Glutamatergic neuron (in vitro differentiated cells): ENCODE results near the gene CACNA1I. TPM values are rescaled to one million over a fixed set of nuclear protein-coding genes. Genes with fewer than 3 reads are reported as not detected.

Source experiments
- DNase-seq: peaks from one replicate; pipeline ENCODE4 v3.0.0; 2022
- H3K27ac Mint-ChIP-seq: one replicate; pipeline ENCODE4 v1.8.0; 2020; ENCODE audit warnings: mild to moderate bottlenecking, mixed read lengths, inconsistent platforms; ENCODE audit not compliant: unreplicated experiment
- H3K27me3 Mint-ChIP-seq: one replicate; pipeline ENCODE4 v1.8.0; 2020; ENCODE audit warnings: mild to moderate bottlenecking, moderate library complexity, mixed read lengths, inconsistent platforms; ENCODE audit not compliant: unreplicated experiment
- H3K36me3 Mint-ChIP-seq: one replicate; pipeline ENCODE4 v1.8.0; 2020; ENCODE audit warnings: mild to moderate bottlenecking, mixed read lengths, inconsistent platforms; ENCODE audit not compliant: unreplicated experiment
- H3K4me1 Mint-ChIP-seq: one replicate; pipeline ENCODE4 v1.8.0; 2020; ENCODE audit warnings: mild to moderate bottlenecking, low read depth, mixed read lengths, inconsistent platforms; ENCODE audit not compliant: unreplicated experiment
- H3K4me3 Mint-ChIP-seq: one replicate; pipeline ENCODE4 v1.8.0; 2020; ENCODE audit warnings: mild to moderate bottlenecking, mixed read lengths, inconsistent platforms; ENCODE audit not compliant: unreplicated experiment
- H3K9me3 Mint-ChIP-seq: one replicate; pipeline ENCODE4 v1.8.0; 2020; ENCODE audit warnings: mild to moderate bottlenecking, moderate library complexity, mixed read lengths, inconsistent platforms; ENCODE audit not compliant: unreplicated experiment
- total RNA-seq: library from RNA; stranded (reverse); fragmentation: NEBNext Ultra II Directional; extraction: Animal tissue kit (Norgen Biotek cat#: 25700); gene quantifications from one replicate; pipeline ENCODE4 v1.2.1, GENCODE V29; 2021; ENCODE audit not compliant: unreplicated experiment
- TF ChIP-seq, protein P1 (sequence below): fragments of 200-600 bp; sonication (generic); IDR thresholded peaks from one replicate; pipeline ENCODE4 v1.5.0; 2021; ENCODE audit not compliant: partially characterized antibody, unreplicated experiment

CACNA1I gene
- total RNA-seq, 1 donor from 2014 or later, result 0.12 TPM

DNA sequence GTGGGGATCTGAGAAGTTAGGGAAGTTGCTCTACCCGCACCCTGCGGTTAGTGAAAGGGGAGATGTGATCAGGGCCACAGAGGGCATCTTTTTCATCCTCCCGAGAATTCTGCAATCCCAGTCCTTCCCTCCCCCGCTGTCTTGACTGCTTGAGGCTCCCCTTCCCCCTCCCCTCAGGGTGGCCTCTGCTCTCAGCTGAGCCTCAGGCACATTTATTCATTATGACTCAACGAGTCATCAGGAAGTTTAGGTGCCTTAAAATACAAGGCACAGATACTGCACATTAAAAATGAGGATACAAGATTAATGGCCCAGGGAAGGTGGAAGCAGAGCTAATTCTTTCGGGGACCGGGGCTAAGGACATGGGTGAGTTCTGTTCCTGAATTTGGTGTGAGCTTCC is 104.0 kb downstream of the CACNA1I start:
- Mint-ChIP-seq H3K36me3 (peaks cover 16% of the 10 kb centered on the region), H3K27ac (no peak overlapping the region), H3K9me3 (peaks cover 17% of the 10 kb centered on the region), H3K4me1 (no peaks in the 10 kb centered on the region), H3K27me3 (peaks cover 12% of the 10 kb centered on the region), H3K4me3 (no peak overlapping the region)
- DNase-seq, result no peak
- TF ChIP-seq, protein P1, sequence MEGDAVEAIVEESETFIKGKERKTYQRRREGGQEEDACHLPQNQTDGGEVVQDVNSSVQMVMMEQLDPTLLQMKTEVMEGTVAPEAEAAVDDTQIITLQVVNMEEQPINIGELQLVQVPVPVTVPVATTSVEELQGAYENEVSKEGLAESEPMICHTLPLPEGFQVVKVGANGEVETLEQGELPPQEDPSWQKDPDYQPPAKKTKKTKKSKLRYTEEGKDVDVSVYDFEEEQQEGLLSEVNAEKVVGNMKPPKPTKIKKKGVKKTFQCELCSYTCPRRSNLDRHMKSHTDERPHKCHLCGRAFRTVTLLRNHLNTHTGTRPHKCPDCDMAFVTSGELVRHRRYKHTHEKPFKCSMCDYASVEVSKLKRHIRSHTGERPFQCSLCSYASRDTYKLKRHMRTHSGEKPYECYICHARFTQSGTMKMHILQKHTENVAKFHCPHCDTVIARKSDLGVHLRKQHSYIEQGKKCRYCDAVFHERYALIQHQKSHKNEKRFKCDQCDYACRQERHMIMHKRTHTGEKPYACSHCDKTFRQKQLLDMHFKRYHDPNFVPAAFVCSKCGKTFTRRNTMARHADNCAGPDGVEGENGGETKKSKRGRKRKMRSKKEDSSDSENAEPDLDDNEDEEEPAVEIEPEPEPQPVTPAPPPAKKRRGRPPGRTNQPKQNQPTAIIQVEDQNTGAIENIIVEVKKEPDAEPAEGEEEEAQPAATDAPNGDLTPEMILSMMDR, result no peak

DNA sequence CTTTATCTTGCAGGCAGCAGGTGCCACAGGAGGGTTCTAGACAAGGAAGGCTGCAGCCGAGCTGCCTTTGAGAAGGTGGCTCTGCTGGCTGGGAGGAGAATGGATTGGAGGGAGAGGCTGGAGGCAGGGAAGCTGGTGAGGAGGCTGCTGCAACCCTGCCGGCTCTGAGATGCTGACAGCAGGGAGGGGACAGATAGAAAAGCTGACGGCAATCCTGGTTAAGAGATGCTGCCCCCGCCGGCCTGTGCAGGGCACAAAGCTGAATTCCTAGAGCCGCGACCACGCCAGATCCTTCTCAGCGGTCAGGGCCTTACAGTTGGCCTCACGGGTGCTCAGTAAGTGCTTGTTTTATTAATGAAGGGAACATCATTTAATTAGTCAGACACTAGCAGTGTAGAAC is 105.4 kb downstream of the CACNA1I start:
- Mint-ChIP-seq H3K9me3 (peaks cover 17% of the 10 kb centered on the region), H3K4me1 (no peaks in the 10 kb centered on the region), H3K4me3 (no peak overlapping the region), H3K36me3 (peaks cover 11% of the 10 kb centered on the region), H3K27me3 (peaks cover 12% of the 10 kb centered on the region), H3K27ac (no peak overlapping the region)
- no peak for DNase-seq
- TF ChIP-seq, protein P1, result no peak

DNA sequence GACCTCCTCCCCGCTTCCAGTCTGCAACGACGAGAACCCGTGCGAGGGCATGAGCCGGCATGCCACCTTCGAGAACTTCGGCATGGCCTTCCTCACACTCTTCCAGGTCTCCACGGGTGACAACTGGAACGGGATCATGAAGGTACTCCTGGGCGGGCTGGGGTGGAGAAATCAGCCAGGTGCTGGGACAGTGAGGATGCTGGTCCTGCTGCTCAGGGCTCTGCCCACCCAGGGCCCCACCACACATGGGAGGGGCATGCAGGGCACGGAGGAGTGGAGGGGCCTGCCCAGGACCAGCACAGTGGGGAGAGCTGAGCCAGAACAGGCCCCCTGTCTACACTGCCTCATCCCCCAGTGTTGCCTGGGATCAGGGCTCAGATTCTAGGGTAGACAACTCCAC is 107.4 kb downstream of the CACNA1I start:
- no peak overlapping the region for H3K4me3 Mint-ChIP-seq
- H3K9me3 Mint-ChIP-seq, result peaks cover 7% of the 10 kb centered on the region
- H3K27me3 Mint-ChIP-seq, result peaks cover 14% of the 10 kb centered on the region
- DNase-seq, result no peak
- TF ChIP-seq, protein P1, result no peak
- no peak overlapping the region for H3K27ac Mint-ChIP-seq
- H3K36me3 Mint-ChIP-seq, result no peaks in the 10 kb centered on the region
- no peaks in the 10 kb centered on the region for H3K4me1 Mint-ChIP-seq

DNA sequence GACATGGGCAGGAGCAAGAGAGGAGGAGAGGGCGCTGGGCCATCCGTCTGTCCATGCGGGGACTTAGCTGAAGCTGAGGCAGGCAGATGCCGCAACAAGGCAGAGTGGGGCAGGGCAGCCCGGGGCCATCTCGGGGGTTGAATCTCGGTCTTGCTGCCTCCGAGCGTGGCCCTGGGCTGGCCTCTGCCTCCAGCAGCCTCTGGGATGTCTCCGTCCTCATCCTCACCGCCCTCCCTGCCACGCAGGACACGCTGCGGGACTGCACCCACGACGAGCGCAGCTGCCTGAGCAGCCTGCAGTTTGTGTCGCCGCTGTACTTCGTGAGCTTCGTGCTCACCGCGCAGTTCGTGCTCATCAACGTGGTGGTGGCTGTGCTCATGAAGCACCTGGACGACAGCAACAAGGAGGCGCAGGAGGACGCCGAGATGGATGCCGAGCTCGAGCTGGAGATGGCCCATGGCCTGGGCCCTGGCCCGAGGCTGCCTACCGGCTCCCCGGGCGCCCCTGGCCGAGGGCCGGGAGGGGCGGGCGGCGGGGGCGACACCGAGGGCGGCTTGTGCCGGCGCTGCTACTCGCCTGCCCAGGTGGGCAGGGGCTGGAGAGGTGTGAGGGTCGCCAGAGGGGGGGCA is 108.4 kb downstream of the CACNA1I start:
- TF ChIP-seq, protein P1, result no peak
- DNase-seq, result no peak
- H3K4me3 Mint-ChIP-seq, result no peak overlapping the region
- H3K36me3 Mint-ChIP-seq, result no peaks in the 10 kb centered on the region
- H3K27ac Mint-ChIP-seq, result no peak overlapping the region
- H3K4me1 Mint-ChIP-seq, result no peaks in the 10 kb centered on the region
- H3K9me3 Mint-ChIP-seq, result peaks cover 5% of the 10 kb centered on the region
- peaks cover 12% of the 10 kb centered on the region for H3K27me3 Mint-ChIP-seq

DNA sequence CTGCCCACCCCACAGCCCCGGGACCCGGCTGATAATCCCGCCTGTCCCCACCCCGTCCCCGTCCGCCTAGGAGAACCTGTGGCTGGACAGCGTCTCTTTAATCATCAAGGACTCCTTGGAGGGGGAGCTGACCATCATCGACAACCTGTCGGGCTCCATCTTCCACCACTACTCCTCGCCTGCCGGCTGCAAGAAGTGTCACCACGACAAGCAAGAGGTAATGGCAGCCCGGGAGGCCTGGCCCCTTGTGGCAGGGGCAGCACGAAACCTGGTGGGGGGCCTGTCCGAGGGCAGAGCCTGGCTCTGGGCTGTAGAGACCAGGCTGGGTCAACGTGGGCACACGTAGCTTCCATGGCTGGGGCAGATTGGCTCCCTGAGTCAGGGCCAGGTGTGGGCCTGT is 109.1 kb downstream of the CACNA1I start:
- no peak overlapping the region for H3K4me3 Mint-ChIP-seq
- TF ChIP-seq, protein P1, result no peak

More for the DNA sequence above, 109.1 kb downstream of the CACNA1I start:
- no peaks in the 10 kb centered on the region for H3K36me3 Mint-ChIP-seq
- H3K9me3 Mint-ChIP-seq, result peaks cover 6% of the 10 kb centered on the region
- H3K4me1 Mint-ChIP-seq, result no peaks in the 10 kb centered on the region
- H3K27ac Mint-ChIP-seq, result no peak overlapping the region
- no peak for DNase-seq
- H3K27me3 Mint-ChIP-seq, result peaks cover 13% of the 10 kb centered on the region
